Transverse colon (tissue), 4 donors: ENCODE data around the gene ENKUR. TPM values are rescaled to one million over a fixed set of nuclear protein-coding genes. Genes with fewer than 3 reads are reported as not detected.

Source experiments
- DNase-seq: peaks from one replicate; pipeline ENCODE4 v3.0.0-alpha.2; 2019
- H3K27ac ChIP-seq, 4 donors: fragments of 200-600 bp; sonication (generic); 2 replicates each; pipeline ENCODE4 v1.5.1; 2016 to 2018; ENCODE audit warnings: inconsistent platforms in 4 of 4
- H3K27me3 ChIP-seq: fragments of 200-600 bp; sonication (generic); 2 replicates; pipeline ENCODE4 v1.5.1; 2017; ENCODE audit warnings: inconsistent platforms
- H3K36me3 ChIP-seq, 4 donors: fragments of 200-600 bp; sonication (generic); 2 replicates each; pipeline ENCODE4 v1.5.1; 2017 to 2019; ENCODE audit warnings: inconsistent platforms in 4 of 4
- H3K4me1 ChIP-seq, 4 donors: fragments of 200-600 bp; sonication (generic); 2 replicates each; pipeline ENCODE4 v1.5.1; 2017 to 2020; ENCODE audit warnings: inconsistent platforms in 4 of 4
- H3K4me3 ChIP-seq, 4 donors: fragments of 200-600 bp; sonication (generic); 1 replicate in 1 of 4; 2 replicates in 3 of 4; pipeline versions ENCODE4 v1.5.1 to v1.6.1; 2017 to 2019; ENCODE audit warnings: inconsistent platforms in 4 of 4
- H3K9me3 ChIP-seq, 2 donors: fragments of 200-600 bp; sonication (generic); 2 replicates each; pipeline ENCODE4 v1.5.1; 2017 to 2019; ENCODE audit warnings: inconsistent platforms in 2 of 2
- EP300 ChIP-seq: sonication (generic); formaldehyde crosslinking; IDR thresholded peaks from one replicate; pipeline ENCODE4 v1.6.1; 2017; ENCODE audit warnings: antibody characterized with exemption, low read depth
- POLR2A ChIP-seq: fragments of 450-650 bp; IDR thresholded peaks from one replicate; pipeline ENCODE4 v1.6.1; 2016; ENCODE audit warnings: antibody characterized with exemption, mild to moderate bottlenecking, moderate library complexity
- POLR2AphosphoS5 ChIP-seq, 3 donors: sonication (generic); formaldehyde crosslinking; IDR thresholded peaks; one replicate each; pipeline ENCODE4 v1.6.1; 2016; ENCODE audit warnings: antibody characterized with exemption in 3 of 3
- WGBS, 2 donors: methylation state at CpG; one replicate each; pipeline ENCODE4 v1.1.5; 2018; ENCODE audit warnings: low coverage in 1 of 2; 5-methylcytosine and 5-hydroxymethylcytosine counted together
- in situ Hi-C, 4 donors: fragments of 200-750 bp; cut with MboI; loops; one replicate each; pipeline versions ENCODE4 v1.15.0 to v1.15.1; 2017; ENCODE audit warnings: low sequenced_read_pairs in 3 of 4, low pct_ligation_motif_present in 1 of 4, low pct_unique_long_range_greater_than_20kb in 1 of 4
- intact Hi-C: fragments of 100-400 bp; cut with DNase I; formaldehyde crosslinking; loops from one replicate; pipeline ENCODE4 v1.15.1; 2023; ENCODE audit warnings: low total_unique reads
- total RNA-seq, 4 donors: library from RNA; depleted of rRNA; stranded (reverse); fragments of >200 nt; gene quantifications; one replicate each; pipeline ENCODE4 v1.1.0, GENCODE V29; 2016
- TF ChIP-seq, protein P1 (sequence below), 5 experiments: fragments of 200-600 bp in 3 of 5; fragments of 450-650 bp in 2 of 5; sonication (generic) in 3 of 5; IDR thresholded peaks; 1 replicate in 2 of 5; 2 replicates in 3 of 5; pipeline ENCODE4 v1.5.1; 2016 to 2017; ENCODE audit warnings: antibody characterized with exemption in 5 of 5, inconsistent platforms in 3 of 5, mild to moderate bottlenecking in 2 of 5, moderate library complexity in 1 of 5

ENKUR gene
- total RNA-seq, 4 donors from 2014 or later, result 1.1 TPM; not detected in 3

DNA sequence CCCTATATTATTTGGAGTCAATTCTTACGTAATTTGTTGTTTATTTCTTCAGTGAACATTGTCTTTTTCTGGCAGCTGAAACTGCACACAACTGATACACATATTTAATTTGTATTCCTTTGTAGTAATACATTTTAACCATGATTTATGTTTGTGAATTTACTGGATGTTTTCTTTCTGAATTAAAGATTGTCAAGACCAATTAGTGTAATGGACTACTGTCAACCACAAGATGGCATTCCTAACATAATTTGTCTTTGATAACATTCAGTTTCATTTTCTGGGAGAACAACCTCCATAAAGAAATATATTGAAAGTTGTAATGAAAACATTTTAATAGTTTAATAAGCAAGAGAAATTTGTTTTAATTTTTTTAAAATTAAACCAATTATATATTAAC lies 10.5 kb upstream of the ENKUR start:
- DNase-seq, result no peak
- 80 to 85% methylated on average over 1 of the region's 1 CpG for WGBS, 2 donors
- H3K36me3 ChIP-seq, result no peaks in the 10 kb centered on the region
- in situ Hi-C loops, result no loop called here
- no peak overlapping the region for H3K4me3 ChIP-seq
- no peak overlapping the region for H3K27ac ChIP-seq
- intact Hi-C loops, result no loop called here
- no peaks in the 10 kb centered on the region for H3K27me3 ChIP-seq
- no peaks in the 10 kb centered on the region for H3K9me3 ChIP-seq
- no peaks in the 10 kb centered on the region for H3K4me1 ChIP-seq
- no peak for TF ChIP-seq POLR2AphosphoS5 (IDR thresholded peaks at IDR 0.05)
- TF ChIP-seq, protein P1, sequence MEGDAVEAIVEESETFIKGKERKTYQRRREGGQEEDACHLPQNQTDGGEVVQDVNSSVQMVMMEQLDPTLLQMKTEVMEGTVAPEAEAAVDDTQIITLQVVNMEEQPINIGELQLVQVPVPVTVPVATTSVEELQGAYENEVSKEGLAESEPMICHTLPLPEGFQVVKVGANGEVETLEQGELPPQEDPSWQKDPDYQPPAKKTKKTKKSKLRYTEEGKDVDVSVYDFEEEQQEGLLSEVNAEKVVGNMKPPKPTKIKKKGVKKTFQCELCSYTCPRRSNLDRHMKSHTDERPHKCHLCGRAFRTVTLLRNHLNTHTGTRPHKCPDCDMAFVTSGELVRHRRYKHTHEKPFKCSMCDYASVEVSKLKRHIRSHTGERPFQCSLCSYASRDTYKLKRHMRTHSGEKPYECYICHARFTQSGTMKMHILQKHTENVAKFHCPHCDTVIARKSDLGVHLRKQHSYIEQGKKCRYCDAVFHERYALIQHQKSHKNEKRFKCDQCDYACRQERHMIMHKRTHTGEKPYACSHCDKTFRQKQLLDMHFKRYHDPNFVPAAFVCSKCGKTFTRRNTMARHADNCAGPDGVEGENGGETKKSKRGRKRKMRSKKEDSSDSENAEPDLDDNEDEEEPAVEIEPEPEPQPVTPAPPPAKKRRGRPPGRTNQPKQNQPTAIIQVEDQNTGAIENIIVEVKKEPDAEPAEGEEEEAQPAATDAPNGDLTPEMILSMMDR (IDR thresholded peaks at IDR 0.05), result peak in 4 of 5 experiments; percentile 28 to 40 (median 34)

DNA sequence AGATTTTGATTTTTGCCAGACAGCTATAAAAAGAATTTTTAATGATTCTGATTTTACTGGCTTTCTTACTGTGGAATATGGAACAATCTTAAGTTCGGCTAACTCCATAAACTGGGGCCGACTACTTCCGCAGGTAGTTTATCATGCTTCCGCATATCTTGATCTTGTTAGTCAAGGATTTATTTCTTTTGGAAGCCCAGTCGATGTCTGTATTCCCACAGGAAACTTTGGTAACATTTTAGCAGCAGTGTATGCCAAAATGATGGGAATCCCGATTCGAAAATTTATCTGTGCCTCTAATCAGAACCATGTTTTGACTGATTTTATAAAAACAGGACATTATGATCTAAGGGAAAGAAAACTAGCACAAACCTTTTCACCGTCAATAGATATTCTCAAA lies 8.6 kb upstream of the ENKUR start:
- in situ Hi-C loops, result no loop called here
- Histone ChIP-seq H3K27ac (no peak overlapping the region), H3K27me3 (no peaks in the 10 kb centered on the region), H3K4me1 (no peaks in the 10 kb centered on the region), H3K36me3 (no peaks in the 10 kb centered on the region), H3K4me3 (no peak overlapping the region), H3K9me3 (no peaks in the 10 kb centered on the region)
- TF ChIP-seq, protein P1 (IDR thresholded peaks at IDR 0.05), result no peak
- TF ChIP-seq POLR2AphosphoS5 (IDR thresholded peaks at IDR 0.05) (no peak), EP300 (no peak), POLR2A (no peak)
- 92 to 95% methylated on average over 8 of the region's 8 CpGs for WGBS, 2 donors
- intact Hi-C loops, result no loop called here
- DNase-seq, result no peak

DNA sequence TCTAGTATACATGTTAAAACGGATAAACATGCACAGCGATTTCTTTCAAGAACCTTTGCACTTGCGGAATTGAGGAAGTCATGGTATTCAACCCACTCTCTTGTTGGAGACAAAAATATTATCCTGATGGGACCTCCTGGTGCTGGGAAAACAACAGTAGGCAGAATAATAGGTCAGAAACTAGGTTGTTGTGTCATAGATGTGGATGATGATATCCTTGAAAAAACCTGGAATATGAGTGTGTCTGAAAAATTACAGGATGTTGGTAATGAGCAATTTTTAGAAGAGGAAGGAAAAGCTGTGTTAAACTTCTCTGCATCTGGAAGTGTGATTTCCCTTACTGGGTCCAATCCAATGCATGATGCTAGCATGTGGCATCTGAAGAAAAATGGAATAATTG lies 7.3 kb upstream of the ENKUR start:
- Histone ChIP-seq H3K4me3 (no peak overlapping the region), H3K36me3 (no peaks in the 10 kb centered on the region), H3K9me3 (no peaks in the 10 kb centered on the region), H3K4me1 (no peaks in the 10 kb centered on the region), H3K27me3 (no peaks in the 10 kb centered on the region), H3K27ac (no peak overlapping the region)
- DNase-seq, result no peak
- intact Hi-C loops, result no loop called here
- in situ Hi-C loops, result no loop called here
- WGBS, 2 donors, result 68 to 81% methylated on average over 3 of the region's 3 CpGs
- no peak for TF ChIP-seq POLR2A

DNA sequence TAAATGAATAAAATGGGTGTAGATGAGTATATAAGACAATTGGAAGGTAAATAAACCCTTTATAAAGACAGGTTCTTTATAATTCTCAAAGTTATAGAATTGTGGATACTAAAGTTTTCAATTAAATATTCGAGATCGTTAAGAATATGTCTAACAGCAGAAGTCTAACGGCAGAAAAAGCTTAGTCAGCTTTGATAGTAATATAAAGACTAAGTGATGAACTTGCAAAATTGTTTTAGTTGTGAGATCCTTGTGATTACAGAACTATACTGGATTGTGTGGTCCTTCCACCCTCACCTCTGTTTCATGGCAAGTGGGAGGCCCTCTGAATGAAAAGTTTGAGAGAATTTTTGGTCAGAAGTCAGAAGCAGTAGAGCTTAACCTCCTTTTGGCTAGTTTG lies 2.7 kb upstream of the ENKUR start:
- no peaks in the 10 kb centered on the region for H3K9me3 ChIP-seq
- H3K4me3 ChIP-seq, result no peak overlapping the region
- in situ Hi-C loops, result loop anchor here in 1 of 4 donors (10.0 kb wide), 1 partner anchor 294 kb away; the partner anchor contains the start of gene ARHGAP21
- TF ChIP-seq POLR2A (no peak), POLR2AphosphoS5 (IDR thresholded peaks at IDR 0.05) (no peak), EP300 (no peak)
- TF ChIP-seq, protein P1 (IDR thresholded peaks at IDR 0.05), result no peak
- no peaks in the 10 kb centered on the region for H3K27me3 ChIP-seq
- DNase-seq, result no peak
- no peak overlapping the region for H3K27ac ChIP-seq
- intact Hi-C loops, result no loop called here
- WGBS, 2 donors, result 91 to 97% methylated on average over 3 of the region's 3 CpGs
- H3K4me1 ChIP-seq, result peaks cover 0 to 18% (median 14%) of the 10 kb centered on the region in 4 donors
- no peaks in the 10 kb centered on the region for H3K36me3 ChIP-seq

DNA sequence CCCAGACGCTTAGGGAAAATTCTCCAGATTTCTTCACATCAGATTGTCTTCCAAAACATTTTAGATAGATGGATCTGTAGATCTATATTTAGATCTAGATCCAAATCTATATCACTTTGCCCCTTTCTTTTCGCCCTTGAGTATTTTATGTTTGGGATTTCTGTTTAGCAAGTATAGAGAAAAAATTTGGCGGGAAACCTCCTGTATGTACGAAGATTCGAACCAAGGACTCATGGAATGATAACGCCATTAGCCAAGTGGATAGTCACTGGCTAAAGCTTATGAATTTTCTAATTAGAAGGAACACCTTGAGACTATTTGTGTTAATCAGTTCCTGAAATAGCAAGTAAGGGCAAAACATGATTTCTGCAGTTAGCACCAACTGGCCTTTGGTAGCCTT lies 1.7 kb upstream of the ENKUR start:
- Histone ChIP-seq H3K27ac (peak overlapping the region; percentile 94 to 98 (median 96)), H3K4me3 (peak overlapping the region in 2 of 4 donors; percentile 64 to 92), H3K27me3 (no peaks in the 10 kb centered on the region), H3K36me3 (no peaks in the 10 kb centered on the region), H3K4me1 (peaks cover 0 to 18% (median 14%) of the 10 kb centered on the region in 4 donors), H3K9me3 (no peaks in the 10 kb centered on the region)
- WGBS, 2 donors, result 91 to 94% methylated on average over 5 to 6 of the region's 6 CpGs
- intact Hi-C loops (no loop called here), in situ Hi-C loops (loop anchor here in 1 of 4 donors (10.0 kb wide), 1 partner anchor 293 kb away; the partner anchor contains the start of gene ARHGAP21)
- TF ChIP-seq EP300 (no peak), POLR2A (no peak), POLR2AphosphoS5 (IDR thresholded peaks at IDR 0.05) (no peak)
- TF ChIP-seq, protein P1 (IDR thresholded peaks at IDR 0.05), result no peak
- no peak for DNase-seq
